Tibial nerve (tissue), 4 donors: ENCODE measurements around the gene WAPL. TPM values are rescaled to one million over a fixed set of nuclear protein-coding genes. Genes with fewer than 3 reads are reported as not detected.
A peak's percentile ranks its signal among the peaks of the same experiment; 100 is the strongest.

Experiments used
- DNase-seq, 2 donors: peaks; one replicate each; pipeline ENCODE4 v3.0.0-alpha.2; 2019; ENCODE audit warnings: low spot score in 2 of 2
- H3K27ac ChIP-seq, 4 donors: fragments of 200-600 bp; sonication (generic) in 3 of 4; one replicate each; pipeline ENCODE4 v1.5.1; 2017 to 2019; ENCODE audit warnings: mild to moderate bottlenecking in 1 of 4
- H3K27me3 ChIP-seq, 2 donors: fragments of 200-600 bp; sonication (generic) in 1 of 2; one replicate each; pipeline versions ENCODE4 v1.5.1 to v1.6.0; 2017 to 2019
- H3K36me3 ChIP-seq, 3 donors: fragments of 200-600 bp; sonication (generic); one replicate each; pipeline ENCODE4 v1.5.1; 2018 to 2019
- H3K4me1 ChIP-seq, 4 donors: fragments of 200-600 bp; sonication (generic) in 3 of 4; one replicate each; pipeline ENCODE4 v1.5.1; 2017 to 2019
- H3K4me3 ChIP-seq, 4 donors: fragments of 200-600 bp; sonication (generic) in 3 of 4; one replicate each; pipeline ENCODE4 v1.5.1; 2017 to 2019; ENCODE audit warnings: mild to moderate bottlenecking in 1 of 4, moderate library complexity in 1 of 4
- H3K9me3 ChIP-seq, 4 donors: fragments of 200-600 bp; sonication (generic) in 3 of 4; one replicate each; pipeline ENCODE4 v1.5.1; 2017 to 2019
- EP300 ChIP-seq, 2 donors: sonication (generic); formaldehyde crosslinking; IDR thresholded peaks; one replicate each; pipeline ENCODE4 v1.6.1; 2017; ENCODE audit warnings: antibody characterized with exemption in 2 of 2, mild to moderate bottlenecking in 1 of 2
- POLR2A ChIP-seq, 2 donors: fragments of 450-650 bp; IDR thresholded peaks; one replicate each; pipeline ENCODE4 v1.6.1; 2017; ENCODE audit warnings: antibody characterized with exemption in 2 of 2, mild to moderate bottlenecking in 2 of 2, moderate library complexity in 2 of 2
- WGBS, 2 donors: methylation state at CpG; one replicate each; pipeline ENCODE4 v1.1.5; 2018; 5-methylcytosine and 5-hydroxymethylcytosine counted together
- total RNA-seq, 4 donors: library from RNA; depleted of rRNA; stranded (reverse); fragments of >200 nt; gene quantifications; one replicate each; pipeline ENCODE4 v1.1.0, GENCODE V29; 2016
- TF ChIP-seq, protein P1 (sequence below), 5 experiments: fragments of 200-600 bp in 3 of 5; fragments of 450-650 bp in 2 of 5; sonication (generic) in 3 of 5; IDR thresholded peaks; one replicate each; pipeline ENCODE4 v1.5.1; 2016 to 2019; ENCODE audit warnings: antibody characterized with exemption in 5 of 5, mild to moderate bottlenecking in 3 of 5, moderate library complexity in 2 of 5

Gene WAPL
- total RNA-seq, 4 donors from 2014 or later: 26.7 to 50.4 (median 42.0) TPM

DNA sequence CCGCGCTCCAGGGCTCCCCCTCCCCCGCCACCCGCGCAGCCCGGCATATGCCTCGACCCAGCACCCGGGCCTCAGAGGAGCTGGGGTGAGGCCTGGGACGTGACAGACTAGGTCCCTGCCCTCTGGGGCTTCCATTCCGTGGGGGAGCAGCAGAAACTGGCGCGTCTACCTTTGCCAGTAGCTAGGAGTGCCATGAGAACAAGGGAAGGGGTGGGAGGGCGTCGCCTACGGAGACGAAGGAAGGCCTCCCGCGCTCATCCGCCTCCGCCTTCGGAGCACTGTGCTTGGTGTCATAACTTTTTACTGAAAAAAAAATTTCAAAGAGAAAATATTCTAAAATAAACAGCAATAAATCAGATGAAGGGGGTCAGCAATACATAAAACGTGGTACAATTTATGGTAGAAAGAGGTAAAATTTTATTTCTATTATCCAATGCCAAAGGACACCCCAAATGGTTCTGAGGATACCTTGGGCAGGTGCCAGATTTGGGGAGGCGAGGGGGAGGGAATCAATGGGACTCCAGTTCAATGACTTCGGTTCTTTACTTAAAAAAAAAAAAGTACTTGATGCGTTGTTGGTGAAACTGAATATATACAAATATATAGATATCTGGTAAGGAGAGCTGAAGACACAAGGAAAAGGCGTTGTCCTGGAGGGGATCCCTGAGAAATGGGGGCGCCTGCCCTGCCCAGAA lies 119.9 kb downstream of the WAPL start:
- peak overlapping the region in 3 of 4 donors; percentile 62 to 78 (median 71) for H3K27ac ChIP-seq
- H3K4me3 ChIP-seq: peak overlapping the region; percentile 42 to 75 (median 63)
- 8 to 11% methylated on average over 27 of the region's 27 CpGs for WGBS, 2 donors
- peaks cover 0 to 37% (median 27%) of the 10 kb centered on the region in 4 donors for H3K4me1 ChIP-seq
- TF ChIP-seq EP300 (IDR thresholded peaks at IDR 0.05) (no peak), POLR2A (IDR thresholded peaks at IDR 0.05) (no peak)
- TF ChIP-seq, protein P1, sequence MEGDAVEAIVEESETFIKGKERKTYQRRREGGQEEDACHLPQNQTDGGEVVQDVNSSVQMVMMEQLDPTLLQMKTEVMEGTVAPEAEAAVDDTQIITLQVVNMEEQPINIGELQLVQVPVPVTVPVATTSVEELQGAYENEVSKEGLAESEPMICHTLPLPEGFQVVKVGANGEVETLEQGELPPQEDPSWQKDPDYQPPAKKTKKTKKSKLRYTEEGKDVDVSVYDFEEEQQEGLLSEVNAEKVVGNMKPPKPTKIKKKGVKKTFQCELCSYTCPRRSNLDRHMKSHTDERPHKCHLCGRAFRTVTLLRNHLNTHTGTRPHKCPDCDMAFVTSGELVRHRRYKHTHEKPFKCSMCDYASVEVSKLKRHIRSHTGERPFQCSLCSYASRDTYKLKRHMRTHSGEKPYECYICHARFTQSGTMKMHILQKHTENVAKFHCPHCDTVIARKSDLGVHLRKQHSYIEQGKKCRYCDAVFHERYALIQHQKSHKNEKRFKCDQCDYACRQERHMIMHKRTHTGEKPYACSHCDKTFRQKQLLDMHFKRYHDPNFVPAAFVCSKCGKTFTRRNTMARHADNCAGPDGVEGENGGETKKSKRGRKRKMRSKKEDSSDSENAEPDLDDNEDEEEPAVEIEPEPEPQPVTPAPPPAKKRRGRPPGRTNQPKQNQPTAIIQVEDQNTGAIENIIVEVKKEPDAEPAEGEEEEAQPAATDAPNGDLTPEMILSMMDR (IDR thresholded peaks at IDR 0.05): no peak
- H3K36me3 ChIP-seq: no peaks in the 10 kb centered on the region
- H3K9me3 ChIP-seq: no peaks in the 10 kb centered on the region
- H3K27me3 ChIP-seq: peaks cover 0 to 12% of the 10 kb centered on the region in 2 donors
- no peak for DNase-seq

DNA sequence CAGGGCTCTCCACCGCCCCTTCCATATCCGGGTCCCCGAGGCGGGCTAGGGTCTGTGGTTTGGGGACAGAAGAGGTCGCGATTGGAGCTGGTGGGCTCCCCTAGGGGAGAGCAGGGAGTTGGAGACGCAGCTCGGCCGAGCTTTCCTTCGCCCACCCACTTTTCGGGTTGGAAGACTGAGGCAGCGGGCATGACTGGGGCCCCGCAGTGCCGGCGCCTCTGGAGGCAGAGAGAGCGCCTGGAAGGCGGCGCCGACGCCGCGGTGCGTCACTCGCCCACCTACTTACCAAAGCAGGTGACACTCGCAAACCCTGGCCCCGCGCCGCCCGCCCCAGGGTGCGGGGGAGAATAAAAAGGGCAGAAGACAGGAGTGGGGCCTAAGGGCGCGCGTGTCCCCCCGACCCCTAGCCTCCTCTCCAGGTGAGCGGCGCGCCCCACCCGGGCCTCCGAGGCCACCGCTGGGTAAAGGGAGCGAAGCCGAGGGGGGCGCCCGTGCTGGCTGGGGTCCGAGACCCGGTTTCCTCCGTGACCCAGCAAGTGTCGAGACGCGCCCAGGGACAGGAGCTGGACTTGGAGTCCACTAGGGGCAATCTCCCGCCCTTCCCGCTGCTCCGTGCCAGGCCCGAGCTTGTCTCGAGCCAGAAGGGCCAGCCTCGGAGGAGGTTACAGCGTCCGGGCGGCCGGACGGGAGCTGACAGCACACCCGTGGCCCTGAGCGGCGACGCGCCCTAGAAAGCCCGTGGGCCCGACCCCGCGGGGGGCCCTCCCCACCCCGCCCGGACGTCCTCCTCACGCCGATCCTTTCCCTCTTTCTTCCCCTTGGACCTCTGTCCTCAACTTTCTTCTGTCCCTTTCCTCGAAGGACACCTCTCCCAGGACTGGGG lies 120.6 kb downstream of the WAPL start:
- Histone ChIP-seq H3K27me3 (peaks cover 0 to 12% of the 10 kb centered on the region in 2 donors), H3K9me3 (no peaks in the 10 kb centered on the region), H3K36me3 (no peaks in the 10 kb centered on the region), H3K27ac (peak overlapping the region in 3 of 4 donors; percentile 62 to 78 (median 71)), H3K4me1 (peaks cover 0 to 37% (median 27%) of the 10 kb centered on the region in 4 donors), H3K4me3 (peak overlapping the region; percentile 42 to 75 (median 63))
- DNase-seq: no peak
- WGBS, 2 donors: 2% methylated on average over 58 to 71 of the region's 76 CpGs
- TF ChIP-seq, protein P1 (IDR thresholded peaks at IDR 0.05): peak in 2 of 5 experiments; percentile 18 to 20
- TF ChIP-seq EP300 (IDR thresholded peaks at IDR 0.05) (no peak), POLR2A (IDR thresholded peaks at IDR 0.05) (no peak)

DNA sequence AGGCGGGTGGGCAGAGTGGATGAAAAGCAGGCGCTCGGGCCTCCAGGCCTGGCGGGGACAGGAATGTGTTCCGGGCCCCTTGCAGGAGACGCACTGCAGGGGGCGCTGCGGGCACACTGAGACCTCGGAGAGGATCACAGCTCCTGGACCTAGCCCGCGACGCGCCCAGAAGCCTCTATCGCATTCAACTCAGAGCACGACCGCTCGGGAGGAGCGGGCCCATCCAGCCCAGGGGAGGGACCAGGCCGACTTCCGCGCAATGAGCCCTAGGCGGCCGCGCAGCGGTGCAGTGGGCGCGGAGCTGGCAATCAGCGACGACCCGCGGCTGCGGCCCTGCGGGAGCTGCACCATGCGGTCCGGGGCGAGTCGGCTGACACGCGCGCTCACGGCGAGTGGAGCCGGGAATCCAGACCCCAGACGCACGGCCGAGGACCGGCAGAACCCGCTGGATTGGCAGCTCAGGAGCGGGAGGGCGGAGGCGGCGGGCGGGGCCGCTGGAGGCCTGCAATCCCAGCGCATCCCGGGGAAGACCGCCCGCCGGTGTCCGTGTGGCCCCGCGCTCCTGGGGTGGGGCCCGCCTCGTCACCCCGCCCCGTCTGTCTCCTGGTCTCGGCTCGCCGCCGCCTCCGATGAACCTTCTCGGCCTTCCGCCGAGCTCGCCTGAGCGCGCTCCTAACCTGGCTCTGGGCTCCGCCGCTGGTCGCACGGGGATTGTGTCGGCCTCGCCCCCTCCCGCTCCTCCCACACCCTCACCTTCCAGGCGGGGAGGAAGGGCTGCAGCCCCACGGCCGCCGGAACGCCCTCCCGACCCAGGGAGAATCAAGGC lies 121.5 kb downstream of the WAPL start:
- peak; percentile 76 to 91 for DNase-seq
- 1% methylated on average over 22 to 54 of the region's 90 CpGs for WGBS, 2 donors
- Histone ChIP-seq H3K9me3 (no peaks in the 10 kb centered on the region), H3K27ac (peak overlapping the region in 3 of 4 donors; percentile 62 to 78 (median 71)), H3K4me1 (peaks cover 0 to 37% (median 27%) of the 10 kb centered on the region in 4 donors), H3K27me3 (peaks cover 0 to 12% of the 10 kb centered on the region in 2 donors), H3K36me3 (no peaks in the 10 kb centered on the region), H3K4me3 (peak overlapping the region; percentile 42 to 75 (median 63))
- TF ChIP-seq POLR2A (IDR thresholded peaks at IDR 0.05) (no peak), EP300 (IDR thresholded peaks at IDR 0.05) (peak in 1 of 2 donors; percentile 42)
- TF ChIP-seq, protein P1 (IDR thresholded peaks at IDR 0.05): peak; percentile 84 to 91 (median 91)

DNA sequence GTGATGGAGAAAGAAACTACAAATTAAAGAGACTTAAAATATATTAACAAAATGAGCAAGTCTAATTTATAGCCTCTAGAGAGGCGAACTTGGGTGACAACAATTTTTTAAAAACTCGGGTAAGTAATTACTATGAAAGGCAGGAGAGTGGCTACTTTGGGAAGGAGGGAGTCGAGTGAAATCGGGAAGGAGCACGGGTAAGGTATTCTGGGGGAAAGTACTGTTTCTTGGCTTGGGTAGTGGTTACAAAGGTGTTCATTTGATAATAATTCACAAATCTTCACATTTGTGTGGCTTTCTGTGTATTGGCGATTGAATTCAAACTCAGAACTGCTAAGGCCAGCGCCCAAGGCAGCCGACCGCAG lies 122.1 kb downstream of the WAPL start:
- 40% methylated on average over 9 of the region's 9 CpGs for WGBS, 2 donors
- peak overlapping the region in 2 of 4 donors; percentile 68 to 75 for H3K4me3 ChIP-seq
- peak overlapping the region in 3 of 4 donors; percentile 62 to 78 (median 71) for H3K27ac ChIP-seq
- TF ChIP-seq, protein P1 (IDR thresholded peaks at IDR 0.05): no peak
- no peak for TF ChIP-seq POLR2A (IDR thresholded peaks at IDR 0.05)
- TF ChIP-seq EP300 (IDR thresholded peaks at IDR 0.05): no peak
- H3K27me3 ChIP-seq: peaks cover 0 to 12% of the 10 kb centered on the region in 2 donors
- peaks cover 0 to 37% (median 27%) of the 10 kb centered on the region in 4 donors for H3K4me1 ChIP-seq
- H3K36me3 ChIP-seq: no peaks in the 10 kb centered on the region
- H3K9me3 ChIP-seq: no peaks in the 10 kb centered on the region
- DNase-seq: no peak
